Liver (tissue), 9 donors: ENCODE measurements around the gene NHS. TPM values are rescaled to one million over a fixed set of nuclear protein-coding genes. Genes with fewer than 3 reads are reported as not detected.
"Not testable (repeated sequence)": the region's sequence is repeated elsewhere in the genome, so short reads cannot be mapped to it uniquely, and the experiment has no call there.

ENCODE experiments used
- DNase-seq: peaks from one replicate; pipeline ENCODE4 v3.0.0-alpha.2; 2017; ENCODE audit warnings: low spot score
- H3K27ac ChIP-seq, 2 donors: one replicate each; pipeline ENCODE4 v1.7.0; 2013; ENCODE audit warnings: inconsistent platforms in 2 of 2, low read length in 2 of 2, control low read depth in 1 of 2, low read depth in 1 of 2, mild to moderate bottlenecking in 1 of 2
- H3K27me3 ChIP-seq, 4 donors: one replicate each; pipeline versions ENCODE4 v1.6.1 to v1.7.0; 2013; ENCODE audit warnings: low read length in 3 of 4, inconsistent platforms in 1 of 4, mild to moderate bottlenecking in 1 of 4, moderate library complexity in 1 of 4; ENCODE audit not compliant: control insufficient read depth in 4 of 4, insufficient read depth in 4 of 4
- H3K36me3 ChIP-seq, 4 donors: one replicate each; pipeline versions ENCODE4 v1.6.1 to v1.7.0; 2013; ENCODE audit warnings: low read length in 3 of 4, mild to moderate bottlenecking in 3 of 4, low read depth in 1 of 4, moderate library complexity in 1 of 4; ENCODE audit not compliant: control insufficient read depth in 4 of 4, insufficient read depth in 3 of 4
- H3K4me1 ChIP-seq, 4 donors: one replicate each; pipeline versions ENCODE4 v1.6.1 to v1.7.0; 2013; ENCODE audit warnings: low read length in 3 of 4, mild to moderate bottlenecking in 3 of 4, moderate library complexity in 1 of 4; ENCODE audit not compliant: control insufficient read depth in 4 of 4, insufficient read depth in 4 of 4
- H3K4me3 ChIP-seq, 3 donors: one replicate each; pipeline versions ENCODE4 v1.6.1 to v1.7.0; 2013; ENCODE audit warnings: low read length in 3 of 3, control low read depth in 1 of 3, low read depth in 1 of 3, mild to moderate bottlenecking in 1 of 3
- H3K9ac ChIP-seq, 2 donors: one replicate each; pipeline ENCODE4 v1.7.0; 2013; ENCODE audit warnings: low read length in 2 of 2, mild to moderate bottlenecking in 2 of 2, moderate library complexity in 2 of 2, control low read depth in 1 of 2, low read depth in 1 of 2
- H3K9me3 ChIP-seq, 4 donors: one replicate each; pipeline versions ENCODE4 v1.6.1 to v1.7.0; 2013; ENCODE audit warnings: low read length in 3 of 4; ENCODE audit not compliant: control insufficient read depth in 4 of 4
- ATF3 ChIP-seq: IDR thresholded peaks from 2 replicates; pipeline ENCODE4 v1.6.1; 2016; ENCODE audit warnings: antibody characterized with exemption
- EGR1 ChIP-seq, 2 donors: IDR thresholded peaks; 2 replicates each; pipeline ENCODE4 v1.6.1; 2016 to 2018; ENCODE audit warnings: antibody characterized with exemption in 2 of 2, low read depth in 2 of 2
- FOXA1 ChIP-seq: IDR thresholded peaks from 2 replicates; pipeline ENCODE4 v1.6.1; 2016; ENCODE audit warnings: antibody characterized with exemption
- FOXA2 ChIP-seq: IDR thresholded peaks from 2 replicates; pipeline ENCODE4 v1.6.1; 2016; ENCODE audit warnings: antibody characterized with exemption
- HNF4A ChIP-seq, 2 donors: conservative IDR thresholded peaks; 2 replicates each; pipeline ENCODE4 v1.6.1; 2016; ENCODE audit warnings: antibody characterized with exemption in 2 of 2, mild to moderate bottlenecking in 2 of 2
- HNF4G ChIP-seq: IDR thresholded peaks from 2 replicates; pipeline ENCODE4 v1.6.1; 2016; ENCODE audit warnings: antibody characterized with exemption
- JUND ChIP-seq, 2 donors: IDR thresholded peaks; 2 replicates each; pipeline ENCODE4 v1.6.1; 2016; ENCODE audit warnings: antibody characterized with exemption in 2 of 2
- MAX ChIP-seq: IDR thresholded peaks from 2 replicates; pipeline ENCODE4 v1.6.1; 2016; ENCODE audit warnings: antibody characterized with exemption
- NR2F2 ChIP-seq: IDR thresholded peaks from 2 replicates; pipeline ENCODE4 v1.6.1; 2016; ENCODE audit warnings: antibody characterized with exemption
- RAD21 ChIP-seq, 2 donors: IDR thresholded peaks; 2 replicates each; pipeline ENCODE4 v1.6.1; 2016; ENCODE audit warnings: antibody characterized with exemption in 2 of 2, mild to moderate bottlenecking in 2 of 2
- REST ChIP-seq: IDR thresholded peaks from 2 replicates; pipeline ENCODE4 v1.6.1; 2016; ENCODE audit warnings: antibody characterized with exemption, mild to moderate bottlenecking
- RXRA ChIP-seq, 2 donors: IDR thresholded peaks; 2 replicates each; pipeline ENCODE4 v1.6.1; 2017 to 2018; ENCODE audit warnings: antibody characterized with exemption in 2 of 2, mild to moderate bottlenecking in 1 of 2
- SP1 ChIP-seq: IDR thresholded peaks from 2 replicates; pipeline ENCODE4 v1.6.1; 2018; ENCODE audit warnings: antibody characterized with exemption, mild to moderate bottlenecking
- TAF1 ChIP-seq: conservative IDR thresholded peaks from 2 replicates; pipeline ENCODE4 v1.6.1; 2016; ENCODE audit warnings: antibody characterized with exemption, mild to moderate bottlenecking
- ZBTB33 ChIP-seq: IDR thresholded peaks from 2 replicates; pipeline ENCODE4 v1.6.1; 2016; ENCODE audit warnings: antibody characterized with exemption
- WGBS: extraction: QIAGEN DNeasy Blood & Tissue Kit; methylation state at CpG from one replicate; pipeline ENCODE4 v1.1.7; 2013; 5-methylcytosine and 5-hydroxymethylcytosine counted together
- polyA plus RNA-seq, 2 donors: library from polyadenylated mRNA; stranded (reverse) in 1 of 2; unstranded in 1 of 2; fragments of 200-250 nt in 1 of 2; fragments of >200 nt in 1 of 2; fragmentation: Nextera tagmentation in 1 of 2; extraction: Ambion mirVana in 1 of 2; gene quantifications; one replicate each; pipeline versions ENCODE4 v1.2.1 to v1.2.3, GENCODE V29; 2013 to 2015
- total RNA-seq, 2 donors: library from RNA; depleted of rRNA; stranded (reverse); fragments of >200 nt; gene quantifications; one replicate each; pipeline ENCODE4 v1.2.3, GENCODE V29; 2014
- donor health status: healthy.
- donor health status: healthy.
- donor health status: healthy.
- donor health status: healthy.
- donor health status: healthy.

NHS gene
- total and polyA plus RNA-seq, 4 donors = 0.03 to 0.17 (median 0.10) TPM

- TF ChIP-seq NR2F2 = no peak
Observed at GRCh38 chrX:17566740-17567139, 191.7 kb downstream of the NHS start (continued).

- 66% methylated on average over 8 of the region's 8 CpGs for WGBS
- no peaks in the 10 kb centered on the region for H3K4me1 ChIP-seq
- no peaks in the 10 kb centered on the region for H3K27me3 ChIP-seq
- H3K4me3 ChIP-seq = no peak overlapping the region
- H3K36me3 ChIP-seq = no peaks in the 10 kb centered on the region
- no peak overlapping the region for H3K9ac ChIP-seq
- no peak for TF ChIP-seq ATF3
- TF ChIP-seq MAX = no peak
- no peak for TF ChIP-seq TAF1
- TF ChIP-seq RAD21 (IDR thresholded peaks at IDR 0.05) = no peak
- no peak for TF ChIP-seq NR2F2
- no peak for TF ChIP-seq RXRA (IDR thresholded peaks at IDR 0.05)
- TF ChIP-seq EGR1 (IDR thresholded peaks at IDR 0.05; ENCODE audit: low read depth in 2 of 2) = no peak
- TF ChIP-seq FOXA1 = no peak
- TF ChIP-seq SP1 = no peak
- TF ChIP-seq JUND (IDR thresholded peaks at IDR 0.05) = no peak
- TF ChIP-seq FOXA2 = no peak
- no peak for TF ChIP-seq HNF4A (conservative IDR thresholded peaks at IDR 0.05)
- no peak for TF ChIP-seq REST
- no peak for TF ChIP-seq ZBTB33
- TF ChIP-seq HNF4G = no peak
- no peak overlapping the region for H3K27ac ChIP-seq
- no peak for DNase-seq
- no peaks in the 10 kb centered on the region for H3K9me3 ChIP-seq
Observed at GRCh38 chrX:17567187-17567586, 192.2 kb downstream of the NHS start.

GRCh38 chrX:17567821-17568220 is 192.8 kb downstream of the NHS start:
- no peak overlapping the region for H3K27ac ChIP-seq
- no peak overlapping the region for H3K4me3 ChIP-seq
- no peaks in the 10 kb centered on the region for H3K36me3 ChIP-seq
- WGBS = 35% methylated on average over 2 of the region's 2 CpGs
- H3K9me3 ChIP-seq = no peaks in the 10 kb centered on the region
- DNase-seq = no peak
- H3K4me1 ChIP-seq = no peaks in the 10 kb centered on the region
- TF ChIP-seq HNF4A (conservative IDR thresholded peaks at IDR 0.05) = no peak
- no peaks in the 10 kb centered on the region for H3K27me3 ChIP-seq
- no peak overlapping the region for H3K9ac ChIP-seq

GRCh38 chrX:17568804-17569203 is 193.8 kb downstream of the NHS start:
- not testable (repeated sequence) for H3K4me3 ChIP-seq, H3K36me3 ChIP-seq, H3K27me3 ChIP-seq, H3K27ac ChIP-seq, H3K4me1 ChIP-seq, H3K9me3 ChIP-seq, H3K9ac ChIP-seq, DNase-seq
- 97% methylated on average over 3 of the region's 3 CpGs for WGBS
